DND-41 (cell line): Measurements from ENCODE around the gene DNAH7.
A peak's percentile ranks its signal among the peaks of the same experiment; 100 is the strongest.

ENCODE experiments used
- ATAC-seq: fragments of 200-7000 bp; cut with Tn5 transposase; 3 replicates; pipeline ENCODE4 v1.9.1; 2021; ENCODE audit warnings: low read depth; ENCODE audit not compliant: insufficient read depth
- DNase-seq: peaks from one replicate; pipeline ENCODE4 v3.0.0-alpha.2; 2020
- H2AFZ ChIP-seq: 2 replicates; pipeline ENCODE4 v1.6.0; 2012; ENCODE audit warnings: low read depth, low read length
- H3K27ac ChIP-seq: 2 replicates; pipeline ENCODE4 v1.5.1; 2012; ENCODE audit warnings: low read length, inconsistent platforms
- H3K27me3 ChIP-seq: fragments of 200-600 bp; sonication (generic); 2 replicates; pipeline ENCODE4 v1.6.0; 2012; ENCODE audit warnings: low read length, mild to moderate bottlenecking, inconsistent platforms; ENCODE audit not compliant: insufficient read depth, poor library complexity
- H3K36me3 ChIP-seq: 2 replicates; pipeline ENCODE4 v1.5.1; 2012; ENCODE audit warnings: low read length, inconsistent platforms; ENCODE audit not compliant: insufficient read depth
- H3K4me1 ChIP-seq: 2 replicates; pipeline ENCODE4 v1.5.1; 2012; ENCODE audit warnings: mild to moderate bottlenecking, low read length; ENCODE audit not compliant: insufficient read depth
- H3K4me2 ChIP-seq: 2 replicates; pipeline ENCODE4 v1.6.0; 2012; ENCODE audit warnings: mild to moderate bottlenecking, moderate library complexity, low read length, inconsistent platforms; ENCODE audit not compliant: insufficient read depth
- H3K4me3 ChIP-seq, 2 experiments: fragments of 200-600 bp in 1 of 2; shearing (Covaris generic) in 1 of 2; 2 replicates each; pipeline ENCODE4 v1.5.1; 2012 to 2016; ENCODE audit warnings: inconsistent platforms in 2 of 2, low read length in 2 of 2, mild to moderate bottlenecking in 2 of 2, low read depth in 1 of 2, moderate library complexity in 1 of 2
- H3K79me2 ChIP-seq: 2 replicates; pipeline ENCODE4 v1.6.0; 2012; ENCODE audit warnings: low read length, inconsistent platforms; ENCODE audit not compliant: insufficient read depth
- H3K9ac ChIP-seq: 2 replicates; pipeline ENCODE4 v1.6.0; 2012; ENCODE audit warnings: low read depth, mild to moderate bottlenecking, inconsistent platforms, low read length, moderate library complexity
- H3K9me3 ChIP-seq: 2 replicates; pipeline ENCODE4 v1.5.1; 2012; ENCODE audit warnings: low read length, moderate library complexity, mild to moderate bottlenecking, inconsistent platforms; ENCODE audit not compliant: insufficient read depth, severe bottlenecking
- H4K20me1 ChIP-seq: 2 replicates; pipeline ENCODE4 v1.6.0; 2012; ENCODE audit warnings: low read length; ENCODE audit not compliant: insufficient read depth
- CTCF ChIP-seq: IDR thresholded peaks from 2 replicates; pipeline ENCODE4 v1.5.1; 2012; ENCODE audit warnings: borderline replicate concordance, low read length, moderate library complexity, mild to moderate bottlenecking; ENCODE audit not compliant: poor library complexity, severe bottlenecking; ENCODE audit errors: extremely low read depth
- EZH2 ChIP-seq: IDR thresholded peaks from 3 replicates; pipeline ENCODE4 v1.6.1; 2012; ENCODE audit warnings: borderline replicate concordance, low read depth, mild to moderate bottlenecking, moderate library complexity, low read length, inconsistent platforms; ENCODE audit not compliant: severe bottlenecking

DNAH7 gene

GRCh38 chr2:196080526-196080925, 11.9 kb upstream of the DNAH7 start:
- H2AFZ ChIP-seq, result no peak overlapping the region
- no peaks in the 10 kb centered on the region for H4K20me1 ChIP-seq
- H3K27me3 ChIP-seq, result no peaks in the 10 kb centered on the region
- no peaks in the 10 kb centered on the region for H3K36me3 ChIP-seq
- no peak overlapping the region for H3K9ac ChIP-seq
- H3K9me3 ChIP-seq, result peaks cover 19% of the 10 kb centered on the region
- no peak overlapping the region for H3K4me2 ChIP-seq
- H3K79me2 ChIP-seq, result no peaks in the 10 kb centered on the region
- peaks cover 11% of the 10 kb centered on the region for H3K4me1 ChIP-seq
- DNase-seq, result no peak
- H3K27ac ChIP-seq, result no peak overlapping the region
- no peak overlapping the region for H3K4me3 ChIP-seq
- TF ChIP-seq CTCF, result no peak
- no peak for TF ChIP-seq EZH2
- ATAC-seq, result peak; percentile 75

DNA sequence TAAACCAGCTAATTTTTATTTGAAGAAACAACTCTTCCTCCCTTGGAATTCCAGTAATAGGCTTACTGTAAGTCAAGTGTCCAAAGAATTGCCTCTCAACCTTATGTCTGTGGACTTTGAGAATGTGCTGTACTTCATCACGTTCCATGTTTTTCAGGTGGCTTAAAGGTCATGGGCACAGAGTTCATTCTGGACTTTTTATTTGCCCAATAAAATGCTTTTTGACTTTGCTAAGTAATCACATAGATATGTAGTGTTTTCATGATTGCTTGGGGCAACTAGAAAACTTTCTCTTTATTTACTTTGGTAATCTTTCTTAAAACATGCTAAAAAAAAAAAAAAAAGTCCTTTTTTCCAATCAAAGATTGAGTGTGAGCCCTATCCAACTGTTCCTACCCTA, 10.4 kb upstream of the DNAH7 start:
- no peak overlapping the region for H3K9ac ChIP-seq
- no peak for DNase-seq
- no peaks in the 10 kb centered on the region for H3K79me2 ChIP-seq
- no peak overlapping the region for H3K4me2 ChIP-seq
- no peaks in the 10 kb centered on the region for H3K36me3 ChIP-seq
- TF ChIP-seq CTCF (no peak), EZH2 (no peak)
- H3K27me3 ChIP-seq, result no peaks in the 10 kb centered on the region
- peaks cover 17% of the 10 kb centered on the region for H3K9me3 ChIP-seq
- no peak overlapping the region for H2AFZ ChIP-seq
- H3K4me3 ChIP-seq, result no peak overlapping the region
- no peak for ATAC-seq
- peaks cover 11% of the 10 kb centered on the region for H3K4me1 ChIP-seq
- no peak overlapping the region; the same call in 1 of the 2 replicates for H3K27ac ChIP-seq
- no peaks in the 10 kb centered on the region for H4K20me1 ChIP-seq

- TF ChIP-seq EZH2 (no peak), CTCF (no peak)
- Histone ChIP-seq H4K20me1 (no peaks in the 10 kb centered on the region), H3K4me3 (no peak overlapping the region), H3K36me3 (no peaks in the 10 kb centered on the region), H3K27me3 (no peaks in the 10 kb centered on the region), H3K4me2 (no peak overlapping the region), H3K9me3 (peaks cover 9% of the 10 kb centered on the region), H3K9ac (no peak overlapping the region; the same call in 1 of the 2 replicates), H2AFZ (no peak overlapping the region), H3K27ac (no peak overlapping the region), H3K79me2 (no peaks in the 10 kb centered on the region), H3K4me1 (peaks cover 11% of the 10 kb centered on the region)
- no peak for ATAC-seq
- no peak for DNase-seq
These were observed 9.2 kb upstream of the DNAH7 start for GRCh38 chr2:196077821-196078220.
